Naive thymus-derived CD4-positive, alpha-beta T cell (primary cell): ENCODE results near the gene TMEM207. TPM values are rescaled to one million over a fixed set of nuclear protein-coding genes. Genes with fewer than 3 reads are reported as not detected.

ENCODE experiments used
- ATAC-seq: fragments of 150-1000 bp; cut with Tn5 transposase; 2 replicates; pipeline ENCODE4 v1.10.0; 2021; ENCODE audit warnings: mild to moderate bottlenecking, moderate library complexity
- CTCF ChIA-PET: fragments of 350-600 bp; sonication (Branson Sonifier 250); formaldehyde crosslinking; loops from one replicate; lab custom pipeline; 2021; ENCODE audit warnings: antibody characterized with exemption; lab: Charles Lee
- POLR2A ChIA-PET: fragments of 350-600 bp; sonication (Branson Sonifier 250); formaldehyde crosslinking; loops from one replicate; lab custom pipeline; 2021; ENCODE audit warnings: antibody characterized with exemption, inconsistent platforms; lab: Charles Lee
- DNase-seq, 9 donors: peaks; one replicate each; pipeline versions ENCODE4 v3.0.0 to v3.0.0-alpha.2; 2020 to 2022; ENCODE audit warnings: mixed read lengths in 1 of 9
- H3K27ac ChIP-seq: one replicate; pipeline ENCODE4 v1.7.0; 2013; ENCODE audit warnings: mild to moderate bottlenecking, low read depth, low read length, moderate library complexity
- H3K27me3 ChIP-seq, 2 donors: one replicate each; pipeline ENCODE4 v1.7.0; 2013; ENCODE audit warnings: low read length in 2 of 2, mild to moderate bottlenecking in 2 of 2, moderate library complexity in 2 of 2; ENCODE audit not compliant: control insufficient read depth in 2 of 2, insufficient read depth in 2 of 2
- H3K36me3 ChIP-seq, 3 experiments: 1 replicate in 2 of 3; 2 replicates in 1 of 3; pipeline ENCODE4 v1.7.0; 2013; ENCODE audit warnings: low read length in 3 of 3, mild to moderate bottlenecking in 3 of 3, moderate library complexity in 1 of 3; ENCODE audit not compliant: insufficient read depth in 3 of 3, control insufficient read depth in 2 of 3
- H3K4me1 ChIP-seq, 2 donors: one replicate each; pipeline ENCODE4 v1.7.0; 2013; ENCODE audit warnings: low read length in 2 of 2, mild to moderate bottlenecking in 2 of 2, moderate library complexity in 1 of 2; ENCODE audit not compliant: control insufficient read depth in 2 of 2, insufficient read depth in 2 of 2
- H3K4me3 ChIP-seq: 2 replicates; pipeline ENCODE4 v1.7.0; 2013; ENCODE audit warnings: mild to moderate bottlenecking, low read length
- H3K9me3 ChIP-seq, 3 experiments: 1 replicate in 2 of 3; 2 replicates in 1 of 3; pipeline ENCODE4 v1.7.0; 2013; ENCODE audit warnings: low read length in 3 of 3; ENCODE audit not compliant: control insufficient read depth in 2 of 3
- H3K27ac Mint-ChIP-seq, 9 donors: one replicate each; pipeline ENCODE4 v1.8.0; 2020 to 2022; ENCODE audit warnings: mixed read lengths in 9 of 9, mild to moderate bottlenecking in 8 of 9, moderate library complexity in 5 of 9, inconsistent platforms in 2 of 9
- H3K27me3 Mint-ChIP-seq, 5 donors: one replicate each; pipeline ENCODE4 v1.8.0; 2021 to 2022; ENCODE audit warnings: mixed read lengths in 5 of 5, mild to moderate bottlenecking in 1 of 5
- H3K36me3 Mint-ChIP-seq, 5 donors: one replicate each; pipeline ENCODE4 v1.8.0; 2020 to 2022; ENCODE audit warnings: mixed read lengths in 5 of 5, mild to moderate bottlenecking in 3 of 5, inconsistent platforms in 1 of 5
- H3K4me1 Mint-ChIP-seq, 7 donors: one replicate each; pipeline ENCODE4 v1.8.0; 2020 to 2022; ENCODE audit warnings: mixed read lengths in 7 of 7, mild to moderate bottlenecking in 3 of 7, inconsistent platforms in 1 of 7
- H3K4me3 Mint-ChIP-seq, 10 donors: one replicate each; pipeline ENCODE4 v1.8.0; 2020 to 2022; ENCODE audit warnings: mild to moderate bottlenecking in 10 of 10, mixed read lengths in 10 of 10, moderate library complexity in 6 of 10, inconsistent platforms in 2 of 10
- H3K9me3 Mint-ChIP-seq, 11 donors: one replicate each; pipeline ENCODE4 v1.8.0; 2020 to 2022; ENCODE audit warnings: mixed read lengths in 11 of 11, mild to moderate bottlenecking in 4 of 11, inconsistent platforms in 1 of 11, moderate library complexity in 1 of 11
- intact Hi-C, 2 donors: fragments of 100-400 bp; cut with micrococcal nuclease; formaldehyde crosslinking; loops; one replicate each; pipeline ENCODE4 v1.15.1; 2023
- polyA plus RNA-seq, 2 donors: library from polyadenylated mRNA; unstranded; fragments of 300-500 nt; fragmentation: Illumina TruSeq; gene quantifications; one replicate each; pipeline ENCODE4 v1.2.3, GENCODE V29; 2021
- total RNA-seq, 6 experiments: library from RNA in 5 of 6; stranded (reverse) in 5 of 6; gene quantifications; 1 replicate in 5 of 6; 2 replicates in 1 of 6; pipeline ENCODE4 v1.2.3 and lab custom pipeline; 2021 to 2026

Gene TMEM207
- not detected for total RNA-seq
- polyA plus RNA-seq, result not detected
- total RNA-seq (lab: John Stamatoyannopoulos, UW), result not detected

GRCh38 chr3:190449801-190450200, at the start of gene TMEM207:
Gene TMEM207 (minus strand): TSS chr3:190449901. CDS start chr3:190449809, 92 bp downstream.
- Mint-ChIP-seq H3K4me1 (peaks cover 3 to 13% (median 9%) of the 10 kb centered on the region in 7 donors), H3K4me3 (no peak within 1 kb of the TSS), H3K36me3 (no peaks in the 10 kb centered on the region), H3K27ac (no peak within 1 kb of the TSS), H3K27me3 (peaks cover 0 to 19% (median 4%) of the 10 kb centered on the region in 5 donors), H3K9me3 (no peaks in the 10 kb centered on the region)
- H3K36me3 ChIP-seq, result no peaks in the 10 kb centered on the region
- peaks cover 0 to 4% of the 10 kb centered on the region in 2 donors for H3K4me1 ChIP-seq
- ATAC-seq (no peak), DNase-seq (no peak)
- H3K27me3 ChIP-seq, result no peaks in the 10 kb centered on the region
- ChIA-PET CTCF (no interaction called here), POLR2A (no interaction called here)
- intact Hi-C loops, result no loop called here
- H3K9me3 ChIP-seq, result no peaks in the 10 kb centered on the region
- no peak within 1 kb of the TSS for H3K4me3 ChIP-seq
- H3K27ac ChIP-seq, result no peak within 1 kb of the TSS

GRCh38 chr3:190499122-190499521, 49.4 kb upstream of the TMEM207 start:
- ATAC-seq, result no peak
- no peak for DNase-seq
- Histone ChIP-seq H3K27me3 (no peaks in the 10 kb centered on the region), H3K9me3 (no peaks in the 10 kb centered on the region), H3K36me3 (no peaks in the 10 kb centered on the region), H3K27ac (no peak overlapping the region), H3K4me3 (no peak overlapping the region), H3K4me1 (no peaks in the 10 kb centered on the region)
- Mint-ChIP-seq H3K36me3 (no peaks in the 10 kb centered on the region), H3K27ac (no peak overlapping the region), H3K4me3 (no peak overlapping the region), H3K9me3 (no peaks in the 10 kb centered on the region), H3K4me1 (no peaks in the 10 kb centered on the region), H3K27me3 (peaks cover 14 to 62% (median 47%) of the 10 kb centered on the region in 5 donors)
- intact Hi-C loops, result no loop called here
- POLR2A ChIA-PET, result no interaction called here
- CTCF ChIA-PET, result no interaction called here

- DNase-seq (no peak), ATAC-seq (no peak)
- Mint-ChIP-seq H3K9me3 (no peaks in the 10 kb centered on the region), H3K36me3 (no peaks in the 10 kb centered on the region), H3K4me1 (no peaks in the 10 kb centered on the region), H3K27ac (no peak overlapping the region), H3K27me3 (peaks cover 14 to 63% (median 51%) of the 10 kb centered on the region in 5 donors), H3K4me3 (no peak overlapping the region)
- no peak overlapping the region for H3K4me3 ChIP-seq
- ChIA-PET CTCF (no interaction called here), POLR2A (no interaction called here)
- H3K27me3 ChIP-seq, result no peaks in the 10 kb centered on the region
- H3K9me3 ChIP-seq, result no peaks in the 10 kb centered on the region
- H3K36me3 ChIP-seq, result no peaks in the 10 kb centered on the region
- H3K4me1 ChIP-seq, result no peaks in the 10 kb centered on the region
- intact Hi-C loops, result no loop called here
- no peak overlapping the region for H3K27ac ChIP-seq
Measured at GRCh38 chr3:190498293-190498692, 48.6 kb upstream of the TMEM207 start.

GRCh38 chr3:190497811-190498210, 48.1 kb upstream of the TMEM207 start:
- ChIA-PET CTCF (interaction anchor here (0.6 kb wide), 1 partner anchor 11 kb away, joined by 4 read pairs; no protein-coding TSS in a partner anchor), POLR2A (no interaction called here)
- no peaks in the 10 kb centered on the region for H3K36me3 ChIP-seq
- Mint-ChIP-seq H3K27ac (no peak overlapping the region), H3K27me3 (peaks cover 14 to 64% (median 52%) of the 10 kb centered on the region in 5 donors), H3K4me1 (no peaks in the 10 kb centered on the region), H3K36me3 (no peaks in the 10 kb centered on the region), H3K9me3 (no peaks in the 10 kb centered on the region), H3K4me3 (no peak overlapping the region)
- DNase-seq (no peak), ATAC-seq (no peak)
- H3K4me1 ChIP-seq, result no peaks in the 10 kb centered on the region
- no peaks in the 10 kb centered on the region for H3K9me3 ChIP-seq
- intact Hi-C loops, result no loop called here
- no peak overlapping the region for H3K27ac ChIP-seq
- H3K4me3 ChIP-seq, result no peak overlapping the region
- H3K27me3 ChIP-seq, result no peaks in the 10 kb centered on the region

GRCh38 chr3:190496859-190497258, 47.2 kb upstream of the TMEM207 start:
- Histone ChIP-seq H3K36me3 (no peaks in the 10 kb centered on the region), H3K4me1 (no peaks in the 10 kb centered on the region), H3K27me3 (no peaks in the 10 kb centered on the region), H3K27ac (no peak overlapping the region), H3K9me3 (no peaks in the 10 kb centered on the region), H3K4me3 (no peak overlapping the region)
- DNase-seq, result no peak
- H3K4me1 Mint-ChIP-seq, result peaks cover 0 to 7% (median 0%) of the 10 kb centered on the region in 7 donors
- no peaks in the 10 kb centered on the region for H3K36me3 Mint-ChIP-seq
- no peak for ATAC-seq
- ChIA-PET CTCF (no interaction called here), POLR2A (no interaction called here)
- H3K27me3 Mint-ChIP-seq, result peaks cover 14 to 69% (median 53%) of the 10 kb centered on the region in 5 donors
- no peak overlapping the region for H3K4me3 Mint-ChIP-seq
- no peaks in the 10 kb centered on the region for H3K9me3 Mint-ChIP-seq
- no peak overlapping the region for H3K27ac Mint-ChIP-seq
- intact Hi-C loops, result no loop called here

GRCh38 chr3:190495796-190496195, 46.1 kb upstream of the TMEM207 start:
- H3K9me3 ChIP-seq, result no peaks in the 10 kb centered on the region
- no peaks in the 10 kb centered on the region for H3K36me3 ChIP-seq
- no peak overlapping the region for H3K27ac ChIP-seq
- ChIA-PET POLR2A (no interaction called here), CTCF (no interaction called here)
- Mint-ChIP-seq H3K4me3 (no peak overlapping the region), H3K27me3 (peaks cover 21 to 73% (median 53%) of the 10 kb centered on the region in 5 donors), H3K9me3 (no peaks in the 10 kb centered on the region), H3K27ac (no peak overlapping the region), H3K4me1 (peaks cover 0 to 14% (median 0%) of the 10 kb centered on the region in 7 donors), H3K36me3 (no peaks in the 10 kb centered on the region)
- H3K27me3 ChIP-seq, result no peaks in the 10 kb centered on the region
- H3K4me1 ChIP-seq, result no peaks in the 10 kb centered on the region
- intact Hi-C loops, result no loop called here
- no peak for DNase-seq
- peak; percentile 54 for ATAC-seq
- H3K4me3 ChIP-seq, result no peak overlapping the region

- H3K27ac Mint-ChIP-seq, result no peak overlapping the region
- ChIA-PET CTCF (no interaction called here), POLR2A (no interaction called here)
- peaks cover 0 to 14% (median 0%) of the 10 kb centered on the region in 7 donors for H3K4me1 Mint-ChIP-seq
- H3K4me3 Mint-ChIP-seq, result no peak overlapping the region
- Histone ChIP-seq H3K4me1 (no peaks in the 10 kb centered on the region), H3K4me3 (no peak overlapping the region), H3K36me3 (no peaks in the 10 kb centered on the region), H3K27me3 (no peaks in the 10 kb centered on the region), H3K9me3 (no peaks in the 10 kb centered on the region), H3K27ac (no peak overlapping the region)
- no peaks in the 10 kb centered on the region for H3K36me3 Mint-ChIP-seq
- H3K27me3 Mint-ChIP-seq, result peaks cover 21 to 72% (median 52%) of the 10 kb centered on the region in 5 donors
- intact Hi-C loops, result no loop called here
- ATAC-seq (no peak), DNase-seq (no peak)
- H3K9me3 Mint-ChIP-seq, result no peaks in the 10 kb centered on the region
Measured at GRCh38 chr3:190495354-190495753, 45.7 kb upstream of the TMEM207 start.
